GM19023 (cell line): Measurements from ENCODE around the gene ROR1.
"Not testable (repeated sequence)": the region's sequence is repeated elsewhere in the genome, so short reads cannot be mapped to it uniquely, and the experiment has no call there.

ENCODE experiments used
- ATAC-seq: cut with Tn5 transposase; IDR thresholded peaks from one replicate; pipeline ENCODE4 v1.9.1; 2021; ENCODE audit warnings: mild to moderate bottlenecking, moderate library complexity; ENCODE audit not compliant: unreplicated experiment

ROR1 gene

GRCh38 chr1:64080941-64081562 is 307.2 kb downstream of the ROR1 start:
- ATAC-seq, result no peak

- no peak for ATAC-seq
These were observed 308.6 kb downstream of the ROR1 start for GRCh38 chr1:64082459-64082858.

- no peak for ATAC-seq
These were observed 310.6 kb downstream of the ROR1 start for GRCh38 chr1:64084451-64084850.

GRCh38 chr1:64087768-64088167 is 314.0 kb downstream of the ROR1 start:
- no peak for ATAC-seq

GRCh38 chr1:64090436-64090835 is 316.6 kb downstream of the ROR1 start:
- ATAC-seq, result no peak

- ATAC-seq, result no peak
These were observed 319.1 kb downstream of the ROR1 start for GRCh38 chr1:64092851-64093371.

GRCh38 chr1:64093941-64094340 is 320.1 kb downstream of the ROR1 start:
- no peak for ATAC-seq

- no peak for ATAC-seq
These were observed 322.0 kb downstream of the ROR1 start for GRCh38 chr1:64095832-64096231.

GRCh38 chr1:64097859-64098258 is 324.0 kb downstream of the ROR1 start:
- no peak for ATAC-seq

GRCh38 chr1:64098436-64098835 is 324.6 kb downstream of the ROR1 start:
- ATAC-seq, result no peak

GRCh38 chr1:64098846-64099582 is 325.2 kb downstream of the ROR1 start:
- ATAC-seq, result no peak

- no peak for ATAC-seq
These were observed 327.0 kb downstream of the ROR1 start for GRCh38 chr1:64100791-64101190.

GRCh38 chr1:64104585-64104984 is 330.8 kb downstream of the ROR1 start:
- not testable (repeated sequence) for ATAC-seq

- no peak for ATAC-seq
These were observed 333.3 kb downstream of the ROR1 start for GRCh38 chr1:64107118-64107519.

- no peak for ATAC-seq
These were observed 333.8 kb downstream of the ROR1 start for GRCh38 chr1:64107632-64108031.

GRCh38 chr1:64110924-64111777 is 337.3 kb downstream of the ROR1 start:
- no peak for ATAC-seq

GRCh38 chr1:64111787-64112186 is 338.0 kb downstream of the ROR1 start:
- no peak for ATAC-seq

- ATAC-seq, result no peak
These were observed 338.5 kb downstream of the ROR1 start for GRCh38 chr1:64112281-64112680.

GRCh38 chr1:64114012-64114525 is 340.3 kb downstream of the ROR1 start:
- no peak for ATAC-seq

GRCh38 chr1:64116537-64116936 is 342.7 kb downstream of the ROR1 start:
- ATAC-seq, result no peak

GRCh38 chr1:64117492-64117891 is 343.7 kb downstream of the ROR1 start:
- no peak for ATAC-seq
